ENCODE data around the gene GNAZ. TPM values are rescaled to one million over a fixed set of nuclear protein-coding genes. Genes with fewer than 3 reads are reported as not detected.

GNAZ gene
- total RNA-seq, 4 donors from 2014 or later = 2.7 to 14.7 (median 7.8) TPM

GRCh38 chr22:23163665-23164064 lies 93.3 kb downstream of the GNAZ start:
- in situ Hi-C loops (cut with MboI; ENCODE audit: low pct_ligation_motif_present in 1 of 4, low pct_unique_long_range_greater_than_20kb in 1 of 4, low sequenced_read_pairs in 3 of 4) = loop anchor here in 1 of 4 donors (25.0 kb wide), 1 partner anchor 224 kb away; no protein-coding TSS in a partner anchor
- no peaks in the 10 kb centered on the region for H3K9me3 ChIP-seq
- intact Hi-C loops (cut with DNase I; ENCODE audit: low total_unique reads) = no loop called here
- TF ChIP-seq POLR2A (IDR thresholded peaks at IDR 0.05) (no peak), EP300 (IDR thresholded peaks at IDR 0.05; ENCODE audit: low read depth) (no peak), POLR2AphosphoS5 (IDR thresholded peaks at IDR 0.05) (no peak)
- TF ChIP-seq, protein P1, sequence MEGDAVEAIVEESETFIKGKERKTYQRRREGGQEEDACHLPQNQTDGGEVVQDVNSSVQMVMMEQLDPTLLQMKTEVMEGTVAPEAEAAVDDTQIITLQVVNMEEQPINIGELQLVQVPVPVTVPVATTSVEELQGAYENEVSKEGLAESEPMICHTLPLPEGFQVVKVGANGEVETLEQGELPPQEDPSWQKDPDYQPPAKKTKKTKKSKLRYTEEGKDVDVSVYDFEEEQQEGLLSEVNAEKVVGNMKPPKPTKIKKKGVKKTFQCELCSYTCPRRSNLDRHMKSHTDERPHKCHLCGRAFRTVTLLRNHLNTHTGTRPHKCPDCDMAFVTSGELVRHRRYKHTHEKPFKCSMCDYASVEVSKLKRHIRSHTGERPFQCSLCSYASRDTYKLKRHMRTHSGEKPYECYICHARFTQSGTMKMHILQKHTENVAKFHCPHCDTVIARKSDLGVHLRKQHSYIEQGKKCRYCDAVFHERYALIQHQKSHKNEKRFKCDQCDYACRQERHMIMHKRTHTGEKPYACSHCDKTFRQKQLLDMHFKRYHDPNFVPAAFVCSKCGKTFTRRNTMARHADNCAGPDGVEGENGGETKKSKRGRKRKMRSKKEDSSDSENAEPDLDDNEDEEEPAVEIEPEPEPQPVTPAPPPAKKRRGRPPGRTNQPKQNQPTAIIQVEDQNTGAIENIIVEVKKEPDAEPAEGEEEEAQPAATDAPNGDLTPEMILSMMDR (IDR thresholded peaks at IDR 0.05) = no peak
- DNase-seq = peak; percentile 64
- no peaks in the 10 kb centered on the region for H3K27me3 ChIP-seq
- H3K36me3 ChIP-seq = no peaks in the 10 kb centered on the region
- peaks cover 3 to 16% (median 6%) of the 10 kb centered on the region in 4 donors for H3K4me1 ChIP-seq
- 57% methylated on average over 8 of the region's 8 CpGs; no CpG with 5 or more reads in 1 of the 2 donors for WGBS, 2 donors (ENCODE audit: low coverage in 1 of 2)
- H3K27ac ChIP-seq = peak overlapping the region in 3 of 4 donors; percentile 10 to 43 (median 11)
- H3K4me3 ChIP-seq = no peak overlapping the region

DNA sequence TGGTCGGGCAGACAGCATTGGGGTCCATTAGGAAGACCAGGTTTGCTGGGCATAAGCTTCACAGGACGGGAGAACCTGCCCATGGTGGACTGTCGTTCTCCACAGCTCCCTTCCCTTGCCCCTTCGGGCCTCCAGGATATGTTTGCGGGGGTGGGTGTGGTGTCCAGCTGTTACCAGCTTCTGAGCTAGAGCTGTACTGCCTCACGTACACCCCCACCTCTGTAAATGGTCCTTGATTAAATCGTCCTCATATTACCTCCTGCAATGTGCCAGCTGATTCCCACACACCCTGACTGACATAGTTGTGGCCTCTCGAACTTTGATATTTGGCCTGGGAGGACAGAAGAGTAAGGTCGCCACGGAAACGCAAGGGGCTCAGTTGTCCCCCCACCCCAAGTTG lies 93.8 kb downstream of the GNAZ start:
- Histone ChIP-seq H3K4me1 (peaks cover 3 to 16% (median 6%) of the 10 kb centered on the region in 4 donors), H3K4me3 (no peak overlapping the region), H3K9me3 (no peaks in the 10 kb centered on the region), H3K27ac (peak overlapping the region in 2 of 4 donors; percentile 11 to 43), H3K36me3 (no peaks in the 10 kb centered on the region), H3K27me3 (no peaks in the 10 kb centered on the region)
- no peak for DNase-seq
- in situ Hi-C loops (cut with MboI; ENCODE audit: low pct_ligation_motif_present in 1 of 4, low pct_unique_long_range_greater_than_20kb in 1 of 4, low sequenced_read_pairs in 3 of 4) = loop anchor here in 1 of 4 donors (25.0 kb wide), 1 partner anchor 223 kb away; no protein-coding TSS in a partner anchor
- no peak for TF ChIP-seq POLR2AphosphoS5 (IDR thresholded peaks at IDR 0.05)
- TF ChIP-seq, protein P1 (IDR thresholded peaks at IDR 0.05) = no peak
- TF ChIP-seq EP300 (IDR thresholded peaks at IDR 0.05; ENCODE audit: low read depth) = no peak
- TF ChIP-seq POLR2A (IDR thresholded peaks at IDR 0.05) = no peak
- intact Hi-C loops (cut with DNase I; ENCODE audit: low total_unique reads) = no loop called here
- 50% methylated on average over 11 of the region's 11 CpGs; no CpG with 5 or more reads in 1 of the 2 donors for WGBS, 2 donors (ENCODE audit: low coverage in 1 of 2)

GRCh38 chr22:23166042-23166831 lies 95.9 kb downstream of the GNAZ start:
- H3K9me3 ChIP-seq = no peaks in the 10 kb centered on the region
- DNase-seq = no peak
- no peak overlapping the region for H3K4me3 ChIP-seq
- H3K36me3 ChIP-seq = no peaks in the 10 kb centered on the region
- in situ Hi-C loops (cut with MboI; ENCODE audit: low pct_ligation_motif_present in 1 of 4, low pct_unique_long_range_greater_than_20kb in 1 of 4, low sequenced_read_pairs in 3 of 4) = loop anchor here in 1 of 4 donors (25.0 kb wide), 1 partner anchor 221 kb away; no protein-coding TSS in a partner anchor
- H3K27me3 ChIP-seq = no peaks in the 10 kb centered on the region
- TF ChIP-seq POLR2A (IDR thresholded peaks at IDR 0.05) (no peak), EP300 (IDR thresholded peaks at IDR 0.05; ENCODE audit: low read depth) (no peak), POLR2AphosphoS5 (IDR thresholded peaks at IDR 0.05) (no peak)
- TF ChIP-seq, protein P1 (IDR thresholded peaks at IDR 0.05) = no peak
- peaks cover 3 to 16% (median 6%) of the 10 kb centered on the region in 4 donors for H3K4me1 ChIP-seq
- WGBS, 2 donors (ENCODE audit: low coverage in 1 of 2) = 88% methylated on average over 6 of the region's 6 CpGs; no CpG with 5 or more reads in 1 of the 2 donors
- intact Hi-C loops (cut with DNase I; ENCODE audit: low total_unique reads) = no loop called here
- no peak overlapping the region for H3K27ac ChIP-seq

DNA sequence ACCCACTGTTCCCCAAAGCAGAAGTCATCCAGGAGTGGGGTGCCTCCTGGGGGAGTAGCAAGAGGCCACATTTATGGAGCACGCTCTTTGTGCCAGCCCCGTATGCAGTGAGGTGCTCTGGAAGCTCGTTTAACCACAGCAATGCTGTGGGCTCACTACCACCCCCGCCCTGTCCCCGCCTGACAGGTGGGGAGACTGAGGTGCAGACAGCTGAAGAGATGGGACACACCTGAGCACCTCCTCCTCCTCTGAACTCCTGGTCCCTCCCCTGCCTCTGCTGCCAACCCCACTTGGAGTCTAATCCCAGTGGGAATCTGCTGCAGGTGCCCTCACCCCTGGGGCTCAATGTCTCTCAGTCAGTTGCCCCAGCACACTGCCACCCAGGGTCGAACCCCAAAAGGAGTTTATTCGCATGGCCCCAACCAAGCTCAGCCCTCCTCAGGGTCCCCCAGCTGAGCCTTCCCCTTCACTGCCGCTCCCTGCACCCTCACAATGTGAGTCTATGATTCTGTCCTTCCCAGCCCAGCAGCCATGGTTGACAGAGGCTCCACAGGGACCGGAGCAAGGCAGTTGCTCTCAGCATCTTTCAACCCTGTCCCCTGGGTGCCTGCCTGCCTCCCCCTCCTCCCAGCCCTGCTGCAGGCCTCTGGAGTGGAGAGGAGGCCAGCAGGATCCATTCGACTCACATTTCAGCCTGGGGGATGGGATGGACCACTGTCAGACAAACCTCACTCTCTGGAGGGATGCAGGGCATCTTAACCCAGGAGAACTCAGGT lies 96.7 kb downstream of the GNAZ start:
- TF ChIP-seq POLR2A (IDR thresholded peaks at IDR 0.05) (no peak), POLR2AphosphoS5 (IDR thresholded peaks at IDR 0.05) (no peak), EP300 (IDR thresholded peaks at IDR 0.05; ENCODE audit: low read depth) (no peak)
- TF ChIP-seq, protein P1 (IDR thresholded peaks at IDR 0.05) = no peak
- Histone ChIP-seq H3K27me3 (no peaks in the 10 kb centered on the region), H3K27ac (no peak overlapping the region), H3K4me3 (no peak overlapping the region), H3K4me1 (peaks cover 3 to 16% (median 6%) of the 10 kb centered on the region in 4 donors), H3K36me3 (no peaks in the 10 kb centered on the region), H3K9me3 (no peaks in the 10 kb centered on the region)
- DNase-seq = no peak
- 81 to 90% methylated on average over 2 to 7 of the region's 10 CpGs for WGBS, 2 donors (ENCODE audit: low coverage in 1 of 2)
- intact Hi-C loops (cut with DNase I; ENCODE audit: low total_unique reads) (no loop called here), in situ Hi-C loops (cut with MboI; ENCODE audit: low pct_ligation_motif_present in 1 of 4, low pct_unique_long_range_greater_than_20kb in 1 of 4, low sequenced_read_pairs in 3 of 4) (loop anchor here in 1 of 4 donors (25.0 kb wide), 1 partner anchor 220 kb away; no protein-coding TSS in a partner anchor)

Measured in transverse colon (tissue), 4 donors.